ENCODE measurements around the gene TMED1. TPM values are rescaled to one million over a fixed set of nuclear protein-coding genes. Genes with fewer than 3 reads are reported as not detected.

Gene TMED1
- total and polyA plus RNA-seq, 2 of the 4 experiments (the other 2 are of a cell fraction) = 37.6 to 41.4 TPM

DNA sequence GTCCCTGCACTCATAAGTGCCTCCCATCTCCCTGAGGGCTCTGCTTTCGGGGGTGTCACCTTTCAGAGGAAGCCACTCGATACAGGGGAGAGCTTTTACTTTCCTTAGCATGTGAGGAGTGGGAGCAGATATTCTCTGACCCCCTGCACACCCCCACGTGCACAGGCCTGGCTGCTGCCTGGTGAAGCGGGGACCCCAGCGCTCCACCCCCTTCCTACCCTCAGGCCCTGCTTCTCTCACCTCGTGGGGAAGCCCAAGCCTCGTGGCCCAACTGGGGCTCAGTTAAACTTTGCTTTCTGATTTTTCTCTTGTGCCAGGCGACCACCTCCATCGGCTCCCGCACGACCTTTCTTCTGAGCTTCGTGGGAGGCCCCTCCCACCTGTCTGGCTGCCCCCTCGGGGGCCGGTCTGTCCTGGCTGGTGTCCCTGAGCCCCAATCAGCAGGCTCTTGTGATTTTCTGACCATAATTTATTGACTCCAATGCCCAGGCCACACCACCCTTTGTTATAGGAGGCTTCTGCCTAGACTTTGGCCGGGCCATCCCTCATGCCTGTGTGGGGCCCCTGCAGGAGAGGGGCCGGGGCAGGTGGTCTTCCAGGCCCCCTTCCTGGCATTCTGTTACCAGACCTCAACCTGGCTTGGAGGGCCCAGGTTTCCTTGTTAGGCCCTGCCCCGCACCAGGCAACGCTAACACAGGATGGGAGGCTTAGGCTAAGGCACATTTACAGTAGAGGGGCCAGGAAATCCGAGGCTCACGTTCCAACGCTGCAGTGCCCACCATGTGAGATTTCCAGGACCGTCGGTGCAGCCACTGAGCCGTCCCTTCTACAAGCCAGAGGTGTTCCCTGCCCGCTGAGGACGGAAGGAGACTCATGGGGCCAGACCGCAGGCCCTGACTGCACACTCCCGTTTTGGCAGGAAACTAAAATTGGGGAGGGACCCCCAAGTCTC, 3.7 kb downstream of the TMED1 start:
- CTCF ChIA-PET = no interaction called here
- Histone ChIP-seq H4K20me1 (ENCODE audit: insufficient read depth, low read length) (no peaks in the 10 kb centered on the region; the same call in 1 of the 2 replicates), H2BK15ac (ENCODE audit: low read depth, low read length) (no peak overlapping the region), H3K27ac (ENCODE audit: insufficient read depth, low read length) (no peak overlapping the region), H4K5ac (ENCODE audit: low read depth, low read length) (no peak overlapping the region), H3K9me1 (ENCODE audit: insufficient read depth, low read length) (peaks cover 7% of the 10 kb centered on the region; the same call in 1 of the 2 replicates), H3K79me1 (ENCODE audit: low read depth in 1 of 2, low read length in 2 of 2) (peaks cover 11 to 17% of the 10 kb centered on the region in 2 experiments; a peak in 3 of 4 replicates), H3K18ac (ENCODE audit: low read depth, low read length) (no peak overlapping the region), H2AFZ (replicated peaks; ENCODE audit: low read length, poor library complexity) (no peak overlapping the region), H3K9me3 (ENCODE audit: control insufficient read depth, insufficient read depth, low read length) (peaks cover 5% of the 10 kb centered on the region), H3K4me3 (ENCODE audit: insufficient read depth, low read depth, low read length) (no peak overlapping the region), H4K91ac (ENCODE audit: insufficient read depth, low read depth, low read length) (no peak overlapping the region), H3K14ac (replicated peaks; ENCODE audit: low read depth, low read length) (no peak overlapping the region), H3K4me1 (ENCODE audit: control insufficient read depth, insufficient read depth, low read length) (peaks cover 9% of the 10 kb centered on the region), H2AK5ac (ENCODE audit: low read depth, low read length) (no peak overlapping the region), H3K4ac (ENCODE audit: low read depth, low read length) (no peak overlapping the region), H3K4me2 (ENCODE audit: low read depth, low read length) (no peak overlapping the region), H4K8ac (ENCODE audit: low read depth in 2 of 2, low read length in 2 of 2) (no peak overlapping the region), H2AK9ac (replicated peaks; ENCODE audit: low read depth, low read length, poor library complexity) (no peak overlapping the region), H3K27me3 (ENCODE audit: control insufficient read depth, insufficient read depth, low read length) (no peaks in the 10 kb centered on the region), H3K23ac (ENCODE audit: low read depth, low read length) (no peak overlapping the region), H2BK120ac (ENCODE audit: low read depth, low read length) (no peak overlapping the region), H2BK5ac (ENCODE audit: low read depth, low read length, poor library complexity, severe bottlenecking) (no peak overlapping the region), H3K9ac (ENCODE audit: low read depth, low read length) (no peak overlapping the region), H3K56ac (ENCODE audit: extremely low read depth, insufficient read depth, low read length) (no peak overlapping the region), H3K36me3 (ENCODE audit: control insufficient read depth, insufficient read depth, low read length) (peaks cover 45% of the 10 kb centered on the region), H2BK20ac (ENCODE audit: low read depth, low read length) (no peak overlapping the region)
- no peak for TF ChIP-seq NFE2L2 (IDR thresholded peaks at IDR 0.05; ENCODE audit: low read depth, low read length)
- TF ChIP-seq ELK1 (IDR thresholded peaks at IDR 0.05; ENCODE audit: borderline replicate concordance, low read depth, low read length) = no peak
- no peak for TF ChIP-seq MAZ (IDR thresholded peaks at IDR 0.05; ENCODE audit: borderline replicate concordance, low read depth, low read length)
- no peak for TF ChIP-seq CEBPB (IDR thresholded peaks at IDR 0.05; ENCODE audit: low read depth, low read length)
- no peak for TF ChIP-seq BHLHE40 (IDR thresholded peaks at IDR 0.05; ENCODE audit: low read depth, low read length)
- no peak for TF ChIP-seq USF2 (IDR thresholded peaks at IDR 0.05; ENCODE audit: low read depth, low read length)
- 81% methylated on average over 10 of the region's 28 CpGs; no CpG with 5 or more reads in 1 of the 2 experiments for WGBS, 2 experiments (ENCODE audit: extremely low coverage in 2 of 2, insufficient read length in 1 of 2)
- intact Hi-C loops (cut with micrococcal nuclease) (no loop called here), dilution Hi-C loops (cut with HindIII; ENCODE audit: low sequenced_read_pairs, unreplicated experiment) (no loop called here), in situ Hi-C loops (cut with MboI; ENCODE audit: low sequenced_read_pairs) (no loop called here)
- DNase-seq = no peak
- ATAC-seq (ENCODE audit: low read depth) = no peak
- no TSS peak for BruUV-seq (replicated peaks)
- POLR2A ChIA-PET (ENCODE audit: unreplicated experiment) = no interaction called here
